Keratinocyte (primary cell): ENCODE measurements around the gene TRIM23. TPM values are rescaled to one million over a fixed set of nuclear protein-coding genes. Genes with fewer than 3 reads are reported as not detected.
"Not testable (repeated sequence)": the region's sequence is repeated elsewhere in the genome, so short reads cannot be mapped to it uniquely, and the experiment has no call there.

Experiments
- DNase-seq: peaks from one replicate; pipeline ENCODE4 v3.0.0-alpha.2; 2011; ENCODE audit warnings: low read depth, missing footprints, low spot score
- FAIRE-seq: peaks from 2 replicates; lab custom pipeline; 2011; peaks lifted over from hg19 to GRCh38; lab: Jason Lieb, UNC
- H2AFZ ChIP-seq: 2 replicates; pipeline ENCODE4 v1.6.0; 2012; ENCODE audit warnings: low read length, control low read depth, inconsistent platforms; ENCODE audit not compliant: control insufficient read depth
- H3K27ac ChIP-seq: 2 replicates; pipeline ENCODE4 v1.5.1; 2011; ENCODE audit warnings: low read length; ENCODE audit not compliant: control insufficient read depth, insufficient read depth
- H3K27me3 ChIP-seq: 3 replicates; pipeline ENCODE4 v1.6.0; 2011; ENCODE audit warnings: low read length; ENCODE audit not compliant: control insufficient read depth, insufficient read depth; ENCODE audit errors: extremely low read depth
- H3K36me3 ChIP-seq, 2 experiments: 2 replicates in 1 of 2; 3 replicates in 1 of 2; pipeline ENCODE4 v1.5.1; 2011; ENCODE audit warnings: low read length in 2 of 2, mild to moderate bottlenecking in 1 of 2; ENCODE audit not compliant: control insufficient read depth in 2 of 2, insufficient read depth in 2 of 2; ENCODE audit errors: extremely low read depth in 1 of 2
- H3K4me1 ChIP-seq: 3 replicates; pipeline ENCODE4 v1.5.1; 2011; ENCODE audit warnings: low read length; ENCODE audit not compliant: control insufficient read depth, insufficient read depth; ENCODE audit errors: extremely low read depth
- H3K4me2 ChIP-seq: 3 replicates; pipeline ENCODE4 v1.6.0; 2011; ENCODE audit warnings: low read depth, low read length; ENCODE audit not compliant: control insufficient read depth, insufficient read depth; ENCODE audit errors: extremely low read depth
- H3K4me3 ChIP-seq, 3 experiments: fragments of 200-600 bp in 1 of 3; sonication (generic) in 1 of 3; 2 replicates in 2 of 3; 3 replicates in 1 of 3; pipeline ENCODE4 v1.5.1; 2011 to 2016; ENCODE audit warnings: low read length in 3 of 3, mild to moderate bottlenecking in 3 of 3, control low read depth in 2 of 3, inconsistent platforms in 1 of 3, low read depth in 1 of 3, mixed read lengths in 1 of 3, mixed run types in 1 of 3, moderate library complexity in 1 of 3; ENCODE audit not compliant: control insufficient read depth in 2 of 3, insufficient read depth in 2 of 3; ENCODE audit errors: extremely low read depth in 1 of 3
- H3K79me2 ChIP-seq: 2 replicates; pipeline ENCODE4 v1.6.0; 2012; ENCODE audit warnings: low read length; ENCODE audit not compliant: control insufficient read depth, insufficient read depth
- H3K9ac ChIP-seq: 3 replicates; pipeline ENCODE4 v1.6.0; 2011; ENCODE audit warnings: low read length; ENCODE audit not compliant: control insufficient read depth, insufficient read depth; ENCODE audit errors: extremely low read depth
- H3K9me1 ChIP-seq: 3 replicates; pipeline ENCODE4 v1.6.0; 2011; ENCODE audit warnings: low read length; ENCODE audit not compliant: control insufficient read depth, insufficient read depth; ENCODE audit errors: extremely low read depth
- H3K9me3 ChIP-seq: 2 replicates; pipeline ENCODE4 v1.5.1; 2012; ENCODE audit warnings: low read depth, low read length; ENCODE audit not compliant: control insufficient read depth
- H4K20me1 ChIP-seq: 3 replicates; pipeline ENCODE4 v1.6.0; 2011; ENCODE audit warnings: low read length; ENCODE audit not compliant: control insufficient read depth, insufficient read depth; ENCODE audit errors: extremely low read depth
- CTCF ChIP-seq, 3 experiments: IDR thresholded peaks in 1 of 3; conservative IDR thresholded peaks in 1 of 3; optimal IDR thresholded peaks in 1 of 3; 2 replicates in 2 of 3; 3 replicates in 1 of 3; pipeline versions ENCODE3 to v1.5.1; 2011; ENCODE audit warnings: low read length in 3 of 3, mild to moderate bottlenecking in 3 of 3, moderate library complexity in 2 of 3, control low read depth in 1 of 3, inconsistent platforms in 1 of 3; ENCODE audit not compliant: insufficient read depth in 2 of 3; ENCODE audit errors: extremely low read depth in 1 of 3
- EZH2 ChIP-seq: IDR thresholded peaks from one replicate; pipeline ENCODE4 v1.6.1; 2012; ENCODE audit warnings: inconsistent platforms, mild to moderate bottlenecking, low read length, moderate library complexity
- dilution Hi-C: fragments of 300-500 bp; cut with MboI; formaldehyde crosslinking; loops from one replicate; pipeline ENCODE4 v1.7.0; 2020; ENCODE audit warnings: low sequenced_read_pairs; ENCODE audit not compliant: extremely low pct_ligation_motif_present
- polyA plus RNA-seq, 5 experiments: library from polyadenylated mRNA; depleted of rRNA in 3 of 5; stranded (reverse) in 3 of 5; stranded (forward) in 1 of 5; unstranded in 1 of 5; fragments of >200 nt; gene quantifications; 1 replicate in 1 of 5; 2 replicates in 3 of 5; 3 replicates in 1 of 5; pipeline versions ENCODE4 v1.2.1 to v1.2.3, GENCODE V29; 2011 to 2012; ENCODE audit warnings: missing spikeins in 2 of 5, low read depth in 1 of 5, low replicate concordance in 1 of 5

TRIM23 gene
- polyA plus RNA-seq, 1 donor (not counting 4 experiments of a cell fraction or from before 2014, with no cell fraction given) = 7.8 TPM

- no peaks in the 10 kb centered on the region for H4K20me1 ChIP-seq
- no peak overlapping the region for H2AFZ ChIP-seq
- H3K79me2 ChIP-seq = no peaks in the 10 kb centered on the region
- FAIRE-seq (no peak), DNase-seq (no peak)
- dilution Hi-C loops = no loop called here
- no peak for TF ChIP-seq CTCF (optimal IDR thresholded peaks at IDR 0.05 in 1 of 3, IDR thresholded peaks at IDR 0.05 in 1 of 3, conservative IDR thresholded peaks at IDR 0.05 in 1 of 3; ENCODE audit: extremely low read depth in 1 of 3, insufficient read depth in 2 of 3, low read length in 3 of 3)
- TF ChIP-seq EZH2 = no peak
- H3K4me3 ChIP-seq = no peak overlapping the region
- H3K36me3 ChIP-seq = peaks cover 2 to 6% of the 10 kb centered on the region in 2 experiments
- no peaks in the 10 kb centered on the region for H3K9me1 ChIP-seq
- H3K27me3 ChIP-seq = no peaks in the 10 kb centered on the region
- peaks cover 6% of the 10 kb centered on the region for H3K4me1 ChIP-seq
- H3K27ac ChIP-seq = no peak overlapping the region
- H3K9me3 ChIP-seq = no peaks in the 10 kb centered on the region
- no peak overlapping the region for H3K4me2 ChIP-seq
- no peak overlapping the region for H3K9ac ChIP-seq
Observed at GRCh38 chr5:65612298-65612907, 11.7 kb downstream of the TRIM23 start.

GRCh38 chr5:65611524-65611923 is 12.6 kb downstream of the TRIM23 start:
- H3K9me1 ChIP-seq = no peaks in the 10 kb centered on the region
- H3K36me3 ChIP-seq = peaks cover 4 to 6% of the 10 kb centered on the region in 2 experiments
- peak; percentile 1 for DNase-seq
- no peaks in the 10 kb centered on the region for H3K9me3 ChIP-seq
- H4K20me1 ChIP-seq = no peaks in the 10 kb centered on the region
- H3K4me1 ChIP-seq = peaks cover 6% of the 10 kb centered on the region
- peak; percentile 41 for FAIRE-seq
- no peaks in the 10 kb centered on the region for H3K27me3 ChIP-seq
- no peak overlapping the region for H3K4me3 ChIP-seq
- H2AFZ ChIP-seq = no peak overlapping the region
- peak overlapping the region; percentile 19 for H3K27ac ChIP-seq
- TF ChIP-seq CTCF (optimal IDR thresholded peaks at IDR 0.05 in 1 of 3, IDR thresholded peaks at IDR 0.05 in 1 of 3, conservative IDR thresholded peaks at IDR 0.05 in 1 of 3; ENCODE audit: extremely low read depth in 1 of 3, insufficient read depth in 2 of 3, low read length in 3 of 3) (no peak), EZH2 (no peak)
- no peaks in the 10 kb centered on the region for H3K79me2 ChIP-seq
- H3K4me2 ChIP-seq = peak overlapping the region; percentile 12
- dilution Hi-C loops = no loop called here
- no peak overlapping the region for H3K9ac ChIP-seq

GRCh38 chr5:65601761-65602160 is 22.4 kb downstream of the TRIM23 start:
- dilution Hi-C loops, H3K79me2 ChIP-seq, DNase-seq, H4K20me1 ChIP-seq, H3K4me1 ChIP-seq, H3K4me2 ChIP-seq, H3K9me1 ChIP-seq, H3K4me3 ChIP-seq, H3K36me3 ChIP-seq, H2AFZ ChIP-seq, FAIRE-seq, H3K27ac ChIP-seq, H3K9ac ChIP-seq, H3K27me3 ChIP-seq, H3K9me3 ChIP-seq: not testable (repeated sequence)
